AG09319 (cell line): ENCODE data around the gene RAI2.

Source experiments
- DNase-seq: peaks from one replicate; pipeline ENCODE4 v3.0.0-alpha.2; 2010; ENCODE audit warnings: low read depth; ENCODE audit errors: extremely low read depth
- CTCF ChIP-seq: IDR thresholded peaks from 2 replicates; pipeline ENCODE4 v1.5.1; 2011; ENCODE audit warnings: low read depth, mild to moderate bottlenecking, inconsistent platforms, low read length, moderate library complexity

RAI2 gene

GRCh38 chrX:17860179-17860780, 818 bp downstream of the RAI2 start:
- TF ChIP-seq CTCF = no peak
- no peak for DNase-seq

- DNase-seq = no peak
- no peak for TF ChIP-seq CTCF
Measured at GRCh38 chrX:17859609-17860178, 1.4 kb downstream of the RAI2 start.

- no peak for DNase-seq
- TF ChIP-seq CTCF = no peak
Measured at GRCh38 chrX:17854531-17854930, 6.6 kb downstream of the RAI2 start.

- no peak for DNase-seq
- no peak for TF ChIP-seq CTCF
Measured at GRCh38 chrX:17854069-17854468, 7.0 kb downstream of the RAI2 start.

- no peak for DNase-seq
- TF ChIP-seq CTCF = no peak
Measured at GRCh38 chrX:17851874-17852273, 9.2 kb downstream of the RAI2 start.

- no peak for DNase-seq
- TF ChIP-seq CTCF = no peak
Measured at GRCh38 chrX:17848545-17849265, 12.4 kb downstream of the RAI2 start.

GRCh38 chrX:17846045-17846444, 15.1 kb downstream of the RAI2 start:
- TF ChIP-seq CTCF = no peak
- DNase-seq = no peak
